AG04449 (cell line): ENCODE results near the gene PTX4.

Source experiments
- CTCF ChIA-PET: fragments of 350-600 bp; formaldehyde crosslinking; extraction: SDS; loops from one replicate; lab custom pipeline; 2021; ENCODE audit warnings: antibody characterized with exemption; lab: Yijun Ruan, JAX
- POLR2A ChIA-PET: fragments of 400-600, 350-600 bp; formaldehyde crosslinking; extraction: SDS; loops from one replicate; lab custom pipeline; 2020; ENCODE audit warnings: antibody characterized with exemption, inconsistent platforms; lab: Yijun Ruan, JAX
- DNase-seq: peaks from one replicate; pipeline ENCODE4 v3.0.0-alpha.2; 2010; ENCODE audit warnings: low read depth, low spot score
- H3K4me3 ChIP-seq: 2 replicates; pipeline ENCODE4 v1.5.1; 2011; ENCODE audit warnings: low read depth, mild to moderate bottlenecking, control low read depth, low read length
- TF ChIP-seq, protein P1 (sequence below): IDR thresholded peaks from one replicate; pipeline ENCODE4 v1.5.1; 2011; ENCODE audit warnings: mild to moderate bottlenecking, moderate library complexity, low read length, control low read depth, inconsistent platforms; ENCODE audit not compliant: insufficient read depth; ENCODE audit errors: missing control alignments

Gene PTX4

DNA sequence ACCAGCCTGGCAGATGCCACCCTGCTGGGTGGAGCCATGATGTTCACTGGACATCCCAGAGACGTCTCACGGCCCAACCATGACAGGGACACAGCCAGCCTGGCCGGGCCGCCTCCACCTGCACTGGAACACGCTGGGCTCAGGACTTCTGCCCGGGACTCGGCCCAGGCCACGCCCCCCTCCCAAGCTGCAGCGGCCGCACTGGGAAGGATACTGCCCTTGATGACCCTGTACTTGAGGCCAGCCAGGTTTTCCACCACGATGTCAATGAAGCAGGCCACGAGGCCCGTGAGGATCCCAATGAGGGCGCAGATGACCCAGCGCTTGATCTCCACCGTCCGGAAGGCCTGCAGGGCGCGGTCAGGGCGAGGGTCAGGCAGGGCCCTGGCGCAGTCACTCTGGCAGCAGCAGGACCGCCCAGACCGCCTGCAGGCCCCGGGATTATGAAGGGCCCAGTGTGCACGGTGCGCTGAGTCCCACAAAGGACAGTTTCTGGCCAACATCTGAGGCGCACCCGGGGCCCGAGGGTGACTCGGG, 28.1 kb downstream of the PTX4 start:
- ChIA-PET POLR2A (no interaction called here), CTCF (no interaction called here)
- no peak for DNase-seq
- H3K4me3 ChIP-seq: no peak overlapping the region
- TF ChIP-seq, protein P1, sequence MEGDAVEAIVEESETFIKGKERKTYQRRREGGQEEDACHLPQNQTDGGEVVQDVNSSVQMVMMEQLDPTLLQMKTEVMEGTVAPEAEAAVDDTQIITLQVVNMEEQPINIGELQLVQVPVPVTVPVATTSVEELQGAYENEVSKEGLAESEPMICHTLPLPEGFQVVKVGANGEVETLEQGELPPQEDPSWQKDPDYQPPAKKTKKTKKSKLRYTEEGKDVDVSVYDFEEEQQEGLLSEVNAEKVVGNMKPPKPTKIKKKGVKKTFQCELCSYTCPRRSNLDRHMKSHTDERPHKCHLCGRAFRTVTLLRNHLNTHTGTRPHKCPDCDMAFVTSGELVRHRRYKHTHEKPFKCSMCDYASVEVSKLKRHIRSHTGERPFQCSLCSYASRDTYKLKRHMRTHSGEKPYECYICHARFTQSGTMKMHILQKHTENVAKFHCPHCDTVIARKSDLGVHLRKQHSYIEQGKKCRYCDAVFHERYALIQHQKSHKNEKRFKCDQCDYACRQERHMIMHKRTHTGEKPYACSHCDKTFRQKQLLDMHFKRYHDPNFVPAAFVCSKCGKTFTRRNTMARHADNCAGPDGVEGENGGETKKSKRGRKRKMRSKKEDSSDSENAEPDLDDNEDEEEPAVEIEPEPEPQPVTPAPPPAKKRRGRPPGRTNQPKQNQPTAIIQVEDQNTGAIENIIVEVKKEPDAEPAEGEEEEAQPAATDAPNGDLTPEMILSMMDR: no peak

DNA sequence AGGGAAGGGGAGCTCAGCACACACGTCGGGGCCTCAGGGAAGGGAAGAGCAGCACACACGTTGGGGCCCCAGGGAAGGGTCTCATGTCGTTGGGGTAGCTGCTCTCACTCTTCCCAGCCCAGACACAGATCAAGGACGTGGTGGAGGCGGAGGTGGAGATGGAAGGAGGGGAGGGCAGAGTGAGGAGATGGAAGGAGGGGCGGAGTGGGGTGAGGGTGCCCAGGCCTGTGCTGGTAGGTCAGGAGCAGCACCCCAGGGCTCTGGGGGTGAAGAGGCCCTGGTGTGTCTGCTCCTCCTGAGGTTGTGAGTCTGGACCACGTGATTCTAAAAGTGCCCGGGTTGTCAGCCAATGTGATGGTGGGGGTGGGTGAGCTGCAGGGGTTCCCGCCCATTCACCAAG, 28.8 kb downstream of the PTX4 start:
- no peak for DNase-seq
- ChIA-PET CTCF (no interaction called here), POLR2A (interaction anchor here (1.0 kb wide), 1 partner anchor 13 kb away, joined by 3 read pairs; no protein-coding TSS in a partner anchor)
- H3K4me3 ChIP-seq: no peak overlapping the region
- TF ChIP-seq, protein P1: no peak

DNA sequence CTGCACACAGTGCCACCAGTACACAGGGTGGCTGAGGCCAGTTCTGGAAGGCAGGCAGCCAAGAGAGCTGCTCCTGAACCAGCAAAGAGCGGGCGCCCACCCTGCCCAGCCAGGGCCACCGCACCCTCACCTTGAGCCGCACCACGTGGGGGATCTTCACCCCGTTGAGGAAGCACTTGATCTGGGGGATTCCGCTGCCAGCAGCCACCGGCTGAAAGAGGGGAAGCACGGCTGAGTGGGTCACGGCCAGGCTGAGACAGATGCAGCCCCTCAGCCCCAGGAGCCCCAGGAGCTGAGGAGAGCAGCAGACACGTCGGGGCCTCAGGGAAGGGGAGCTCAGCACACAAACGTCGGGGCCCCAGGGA, 29.8 kb downstream of the PTX4 start:
- no peak overlapping the region for H3K4me3 ChIP-seq
- TF ChIP-seq, protein P1: no peak
- DNase-seq: no peak
- POLR2A ChIA-PET: interaction anchor here (1.0 kb wide), 1 partner anchor 12 kb away, joined by 3 read pairs; no protein-coding TSS in a partner anchor
- CTCF ChIA-PET: no interaction called here

DNA sequence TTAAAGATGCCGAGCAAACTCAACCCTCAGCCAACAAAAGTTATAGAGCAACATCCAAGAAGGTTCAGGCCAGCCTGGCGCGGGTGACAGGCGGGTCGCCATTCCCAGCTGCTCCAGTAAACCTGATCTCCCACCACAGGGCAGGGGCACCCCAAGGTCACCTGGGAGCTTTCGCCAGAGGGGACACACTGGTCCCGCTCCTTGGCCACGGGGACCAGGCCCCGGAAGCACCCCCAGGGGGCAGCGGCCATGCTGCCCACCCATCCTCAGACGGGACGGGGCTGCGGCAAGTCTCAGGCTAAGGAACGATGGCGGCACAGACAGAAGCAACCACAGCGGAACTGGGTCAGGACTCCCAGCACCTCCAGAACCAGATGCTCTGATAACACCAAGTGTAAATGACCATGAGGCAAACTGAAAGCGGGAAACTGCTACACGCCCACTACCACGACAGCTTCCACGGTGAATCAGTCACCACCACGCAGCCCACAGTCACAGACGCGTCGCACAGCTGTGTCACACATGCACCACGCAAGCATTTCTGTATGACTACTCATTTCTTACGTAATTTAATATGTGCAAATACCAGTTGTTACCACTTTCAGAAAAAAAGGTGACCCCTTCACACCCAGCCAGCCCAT, 30.3 kb downstream of the PTX4 start:
- POLR2A ChIA-PET: interaction anchor here (1.0 kb wide), 1 partner anchor 12 kb away, joined by 3 read pairs; no protein-coding TSS in a partner anchor
- no peak for DNase-seq
- TF ChIP-seq, protein P1: no peak
- no peak overlapping the region for H3K4me3 ChIP-seq
- CTCF ChIA-PET: no interaction called here

DNA sequence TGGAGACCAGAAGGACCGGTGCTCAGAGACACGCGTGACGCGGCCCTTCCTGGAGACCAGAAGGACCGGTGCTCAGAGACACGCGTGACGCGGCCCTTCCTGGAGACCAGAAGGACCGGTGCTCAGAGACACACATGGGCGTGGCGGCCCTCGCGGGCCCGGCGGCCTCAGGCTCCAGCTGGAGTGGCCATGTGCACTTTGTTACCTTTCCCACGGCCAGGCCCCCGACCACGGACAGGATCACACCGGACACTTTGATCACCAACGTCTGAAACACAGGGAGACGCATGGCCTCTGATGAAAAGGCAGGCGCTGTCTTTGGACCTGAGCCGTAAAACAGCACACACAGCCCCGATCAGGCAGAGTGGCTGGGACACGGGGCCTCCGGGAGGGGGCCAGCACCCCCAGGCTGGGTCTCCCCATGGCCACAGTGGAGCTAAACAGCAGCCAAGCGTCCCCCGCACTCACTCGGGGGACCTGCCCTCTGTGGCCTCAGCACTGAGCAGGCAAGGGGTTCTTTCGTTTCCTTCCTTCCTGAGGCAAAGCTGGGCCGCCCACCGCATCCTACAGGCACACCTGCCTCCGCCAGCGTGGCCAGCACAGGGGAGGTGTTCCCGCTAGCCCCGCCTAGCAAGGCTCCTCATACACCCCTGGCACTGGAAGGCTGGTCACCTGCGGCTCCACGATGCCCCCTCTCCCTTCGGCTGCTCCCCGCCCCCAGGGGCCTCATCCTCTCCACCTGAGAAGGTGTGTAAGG, 31.1 kb downstream of the PTX4 start:
- POLR2A ChIA-PET: no interaction called here
- no peak for DNase-seq
- CTCF ChIA-PET: no interaction called here
- TF ChIP-seq, protein P1: no peak
- no peak overlapping the region for H3K4me3 ChIP-seq

DNA sequence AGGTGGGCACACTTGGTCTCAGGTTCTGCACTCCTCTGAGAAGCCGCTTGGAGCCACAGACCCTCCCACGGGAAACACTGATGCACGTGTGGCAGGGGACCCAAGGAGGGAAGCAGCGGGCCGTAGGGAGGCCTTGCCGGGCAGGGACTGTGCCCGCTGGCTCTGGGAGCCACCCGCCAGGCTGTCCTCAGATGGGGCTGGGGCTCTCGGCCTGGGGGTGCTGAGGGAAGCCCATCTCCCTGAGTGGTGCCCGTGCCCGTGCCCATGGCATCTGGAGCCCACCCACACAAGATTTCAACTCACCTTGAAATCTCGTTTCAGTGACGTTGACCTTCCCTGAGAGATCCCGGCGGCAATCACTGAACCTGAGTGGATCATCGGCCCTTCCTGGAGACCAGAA, 31.8 kb downstream of the PTX4 start:
- DNase-seq: no peak
- ChIA-PET CTCF (no interaction called here), POLR2A (no interaction called here)
- TF ChIP-seq, protein P1: no peak
- no peak overlapping the region for H3K4me3 ChIP-seq
